Heart left ventricle (tissue), 16 donors: Measurements from ENCODE around the gene TMTC3. TPM values are rescaled to one million over a fixed set of nuclear protein-coding genes. Genes with fewer than 3 reads are reported as not detected.
"Not testable (repeated sequence)": the region's sequence is repeated elsewhere in the genome, so short reads cannot be mapped to it uniquely, and the experiment has no call there.

Experiments
- ATAC-seq, 4 donors: fragments of 200-7000 bp; cut with Tn5 transposase; one replicate each; pipeline ENCODE4 v1.9.1; 2020 to 2022; ENCODE audit warnings: moderate library complexity in 4 of 4, mild to moderate bottlenecking in 3 of 4, moderate number of reproducible peaks in 1 of 4
- DNase-seq, 5 donors: peaks; one replicate each; pipeline ENCODE4 v3.0.0-alpha.2; 2020
- H3K27ac ChIP-seq, 12 donors: fragments of 200-600 bp; sonication (generic) in 4 of 12; one replicate each; pipeline versions ENCODE4 v1.5.0 to v1.8.0; 2016 to 2022; ENCODE audit warnings: mild to moderate bottlenecking in 2 of 12
- H3K27me3 ChIP-seq, 9 donors: fragments of 200-600 bp; sonication (generic) in 2 of 9; one replicate each; pipeline versions ENCODE4 v1.5.1 to v1.8.0; 2016 to 2022; ENCODE audit warnings: mild to moderate bottlenecking in 3 of 9
- H3K36me3 ChIP-seq, 9 donors: fragments of 200-600 bp; sonication (generic) in 2 of 9; one replicate each; pipeline versions ENCODE4 v1.5.0 to v1.8.0; 2018 to 2022; ENCODE audit warnings: mild to moderate bottlenecking in 2 of 9
- H3K4me1 ChIP-seq, 12 donors: fragments of 200-600 bp; sonication (generic) in 4 of 12; one replicate each; pipeline versions ENCODE4 v1.5.0 to v1.8.0; 2016 to 2022; ENCODE audit warnings: mild to moderate bottlenecking in 3 of 12
- H3K4me3 ChIP-seq, 12 donors: fragments of 200-600 bp; sonication (generic) in 4 of 12; one replicate each; pipeline versions ENCODE4 v1.5.0 to v1.8.0; 2017 to 2022; ENCODE audit warnings: mild to moderate bottlenecking in 9 of 12, moderate library complexity in 4 of 12
- H3K9me3 ChIP-seq, 12 donors: fragments of 200-600 bp; sonication (generic) in 4 of 12; one replicate each; pipeline versions ENCODE4 v1.5.0 to v1.8.0; 2016 to 2022; ENCODE audit warnings: mild to moderate bottlenecking in 1 of 12
- CTCF ChIP-seq, 12 donors: fragments of 200-600 bp; sonication (generic) in 4 of 12; IDR thresholded peaks; one replicate each; pipeline versions ENCODE4 v1.5.0 to v1.8.0; 2018 to 2022; ENCODE audit warnings: antibody characterized with exemption in 12 of 12, mild to moderate bottlenecking in 5 of 12
- POLR2A ChIP-seq, 2 donors: fragments of 450-650 bp; IDR thresholded peaks; one replicate each; pipeline ENCODE4 v1.6.1; 2017; ENCODE audit warnings: antibody characterized with exemption in 2 of 2, mild to moderate bottlenecking in 2 of 2, moderate library complexity in 2 of 2
- WGBS, 4 donors: extraction: QIAGEN DNeasy Blood & Tissue Kit in 2 of 4; methylation state at CpG; one replicate each; pipeline versions ENCODE4 v1.1.5 to v1.1.7; 2013 to 2018; 5-methylcytosine and 5-hydroxymethylcytosine counted together
- intact Hi-C, 10 donors: fragments of 100-400 bp; cut with DNase I; formaldehyde crosslinking; loops; one replicate each; pipeline versions ENCODE4 v1.11.1 to v1.14.2; 2022
- polyA plus RNA-seq, 2 donors: library from polyadenylated mRNA; stranded (reverse); fragments of 200-250 nt; gene quantifications; one replicate each; pipeline ENCODE4 v1.2.3, GENCODE V29; 2013
- total RNA-seq, 9 donors: library from RNA; depleted of rRNA in 2 of 9; stranded (reverse); fragments of >200 nt in 2 of 9; fragmentation: NEBNext Ultra II Directional in 3 of 9; extraction: Animal tissue kit (Norgen Biotek cat#: 25700) in 3 of 9; gene quantifications; one replicate each; pipeline versions ENCODE4 v1.1.0 to v1.2.4, GENCODE V29; 2016 to 2023
- donor health status: ischemic (EF 13 %, LVEDD 7.1; RV severe dilation, severe dysfunction).
- donor health status: healthy with polysubstance abuse.
- donor health status: DM: no; HTN: yes; CAD: no.
- donor health status: DM: no; HTN: no; CAD: no.
- donor health status: ischemic (EF 25% LVEDD 6.9; RV normal size, moderate dysfunction).
- donor health status: ischemic (EF 25% LVEDD 5.7; RV mildly dilated, moderate dysfunction).
- donor health status: healthy.
- donor health status: DM: yes; HTN: yes; CAD: no.
- donor health status: ischemic (EF 35%, LVEDD 5.7; RV mildly dilated, moderate dysfunction).
- donor health status: nonischemic (EF 11% LVEDD 7.7; RV severe dilation, severe dysfunction).
- donor health status: DM: yes; HTN: yes; CAD: no.
- donor health status: PGD.
- donor health status: ischemic (EF 29% LVEDD 5.4; RV normal size, mild dysfunction).
- donor health status: nonischemic (EF 23%, LVEDD 6.1; RV moderate dilation, normal function).

Gene TMTC3
- total and polyA plus RNA-seq, 11 donors: 1.2 to 13.8 (median 8.3) TPM

- H3K27ac ChIP-seq: no peak overlapping the region
- no peaks in the 10 kb centered on the region for H3K27me3 ChIP-seq
- H3K4me3 ChIP-seq: no peak overlapping the region
- no peak for DNase-seq
- no peak for ATAC-seq
- intact Hi-C loops: loop anchor here in 1 of 10 donors (10.0 kb wide), 1 partner anchor 877 kb away; no protein-coding TSS in a partner anchor
- no peak for TF ChIP-seq CTCF (IDR thresholded peaks at IDR 0.05)
- no peak for TF ChIP-seq POLR2A (IDR thresholded peaks at IDR 0.05)
- H3K36me3 ChIP-seq: peaks cover 0 to 77% (median 52%) of the 10 kb centered on the region in 9 donors
- H3K4me1 ChIP-seq: no peaks in the 10 kb centered on the region
- 96 to 98% (median 97%) methylated on average over 3 of the region's 3 CpGs for WGBS, 4 donors
- no peaks in the 10 kb centered on the region for H3K9me3 ChIP-seq
Observed at GRCh38 chr12:88127855-88128254, 14.3 kb upstream of the TMTC3 start.

- no peak for TF ChIP-seq CTCF (IDR thresholded peaks at IDR 0.05)
- Histone ChIP-seq H3K27me3 (no peaks in the 10 kb centered on the region), H3K4me1 (no peaks in the 10 kb centered on the region), H3K27ac (no peak overlapping the region), H3K9me3 (no peaks in the 10 kb centered on the region), H3K36me3 (peaks cover 0 to 74% (median 36%) of the 10 kb centered on the region in 9 donors), H3K4me3 (no peak overlapping the region)
- DNase-seq: no peak
- intact Hi-C loops: no loop called here
- no peak for ATAC-seq
Observed at GRCh38 chr12:88132392-88132791, 9.7 kb upstream of the TMTC3 start.

GRCh38 chr12:88133181-88133580, 8.9 kb upstream of the TMTC3 start:
- H3K27me3 ChIP-seq, H3K27ac ChIP-seq, ATAC-seq, H3K9me3 ChIP-seq, H3K4me1 ChIP-seq, DNase-seq, H3K4me3 ChIP-seq, intact Hi-C loops: not testable (repeated sequence)
- H3K36me3 ChIP-seq: peaks cover 0 to 70% (median 29%) of the 10 kb centered on the region in 9 donors
- 95 to 99% (median 96%) methylated on average over 2 of the region's 2 CpGs for WGBS, 4 donors

- H3K27me3 ChIP-seq, H3K27ac ChIP-seq, H3K9me3 ChIP-seq, ATAC-seq, DNase-seq, H3K4me3 ChIP-seq: not testable (repeated sequence)
- WGBS, 4 donors: 94 to 97% (median 96%) methylated on average over 4 of the region's 4 CpGs
- peaks cover 0 to 27% (median 13%) of the 10 kb centered on the region in 12 donors for H3K4me1 ChIP-seq
- peaks cover 0 to 47% (median 13%) of the 10 kb centered on the region in 9 donors for H3K36me3 ChIP-seq
- intact Hi-C loops: loop anchor here in 3 of 10 donors (10.0 kb wide), 2 partner anchors 435 to 855 kb away; no protein-coding TSS in a partner anchor
Observed at GRCh38 chr12:88139711-88140110, 2.4 kb upstream of the TMTC3 start.

GRCh38 chr12:88141425-88141773, 708 bp upstream of the TMTC3 start:
- DNase-seq (no peak), ATAC-seq (no peak)
- TF ChIP-seq CTCF (IDR thresholded peaks at IDR 0.05) (no peak), POLR2A (IDR thresholded peaks at IDR 0.05) (no peak)
- Histone ChIP-seq H3K36me3 (peaks cover 0 to 33% (median 7%) of the 10 kb centered on the region in 9 donors), H3K27ac (peak overlapping the region in 11 of 12 donors; percentile 59 to 86 (median 77)), H3K9me3 (no peaks in the 10 kb centered on the region), H3K4me1 (peaks cover 0 to 34% (median 13%) of the 10 kb centered on the region in 12 donors), H3K27me3 (no peaks in the 10 kb centered on the region), H3K4me3 (peak overlapping the region; percentile 67 to 92 (median 76))
- intact Hi-C loops: loop anchor here in 3 of 10 donors (10.0 kb wide), 2 partner anchors 433 to 853 kb away; no protein-coding TSS in a partner anchor
- WGBS, 4 donors: 6 to 8% (median 6%) methylated on average over 13 of the region's 13 CpGs
